ENCODE results near the gene DIP2B.
A peak's percentile ranks its signal among the peaks of the same experiment; 100 is the strongest.
"Not testable (repeated sequence)": the region's sequence is repeated elsewhere in the genome, so short reads cannot be mapped to it uniquely, and the experiment has no call there.

The DIP2B gene

DNA sequence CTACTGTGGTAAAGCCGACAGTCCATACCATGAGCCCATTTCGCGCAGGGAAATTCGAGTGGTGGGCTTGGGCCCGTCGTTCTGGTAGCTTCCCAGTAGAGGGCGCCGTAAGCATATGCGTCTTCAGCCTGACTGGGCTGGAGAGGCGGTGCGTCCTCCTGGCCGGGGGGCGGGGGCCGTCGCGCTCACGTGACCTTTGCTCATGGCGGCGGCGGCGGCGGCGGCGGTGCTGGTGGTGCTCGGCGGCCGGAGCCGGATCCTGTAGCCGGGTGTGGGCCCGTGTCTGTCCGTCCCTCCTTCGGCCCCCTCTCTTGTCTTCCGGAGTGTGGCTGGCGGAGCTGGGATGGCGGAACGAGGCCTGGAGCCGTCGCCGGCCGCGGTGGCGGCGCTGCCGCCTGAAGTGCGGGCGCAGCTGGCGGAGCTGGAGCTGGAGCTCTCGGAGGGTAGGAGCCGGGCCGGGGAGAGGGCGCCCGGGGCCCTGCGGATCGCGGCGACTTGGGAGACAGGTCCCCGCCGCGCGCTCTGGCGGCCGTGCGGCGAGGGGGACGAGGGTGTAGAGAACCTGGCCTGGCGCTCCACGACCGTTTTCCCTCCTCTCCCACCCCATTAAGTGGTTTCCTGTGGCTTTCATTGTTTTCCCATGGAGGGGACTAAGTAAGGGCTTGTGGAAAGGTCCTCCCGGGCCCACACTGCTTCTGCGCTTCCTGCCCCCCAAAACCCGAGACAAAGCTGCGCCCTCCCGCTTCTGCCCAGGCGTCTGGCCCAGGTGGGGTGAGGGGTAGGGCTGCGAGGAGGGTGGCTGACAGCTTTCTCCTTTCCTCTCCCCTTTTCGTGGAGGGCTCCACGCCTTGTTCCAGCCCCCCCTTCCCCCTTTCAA, at the start of gene DIP2B:
Gene DIP2B (plus strand): TSS at position 188 of the 877 bp plus-strand sequence. CDS start 156 bp downstream, at position 344.
- H3K27ac Mint-ChIP-seq, result peak within 1 kb of the TSS; percentile 96
- H3K4me3 Mint-ChIP-seq, result peak within 1 kb of the TSS; percentile 94
- peak; percentile 96 for DNase-seq
- H3K4me1 Mint-ChIP-seq (ENCODE audit: low read depth), result peaks cover 49% of the 10 kb centered on the region
- peaks cover 22% of the 10 kb centered on the region for H3K36me3 Mint-ChIP-seq (ENCODE audit: low read depth)
- H3K9me3 Mint-ChIP-seq, result no peaks in the 10 kb centered on the region
- no peaks in the 10 kb centered on the region for H3K27me3 Mint-ChIP-seq

DNA sequence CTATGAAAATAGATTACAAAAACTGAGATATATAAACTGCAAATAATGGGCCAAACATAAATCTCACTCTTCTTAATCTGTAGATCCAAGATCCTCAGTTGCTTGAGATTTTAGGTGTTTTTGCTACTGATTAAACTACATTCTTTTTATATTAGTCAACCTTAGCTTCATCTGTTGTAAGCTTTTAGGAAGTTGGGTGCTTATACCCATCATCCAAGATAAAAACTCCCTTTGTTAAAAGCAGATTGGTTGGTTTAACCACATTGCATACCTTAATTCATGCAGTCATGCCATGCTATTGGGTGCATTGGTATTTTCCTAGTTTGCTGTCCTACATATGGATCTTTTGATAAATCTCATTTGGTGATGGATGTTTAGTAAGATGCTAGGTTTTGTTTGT, 46.2 kb upstream of the DIP2B start:
- H3K36me3 Mint-ChIP-seq (ENCODE audit: low read depth), result peaks cover 83% of the 10 kb centered on the region
- DNase-seq, result no peak

DNA sequence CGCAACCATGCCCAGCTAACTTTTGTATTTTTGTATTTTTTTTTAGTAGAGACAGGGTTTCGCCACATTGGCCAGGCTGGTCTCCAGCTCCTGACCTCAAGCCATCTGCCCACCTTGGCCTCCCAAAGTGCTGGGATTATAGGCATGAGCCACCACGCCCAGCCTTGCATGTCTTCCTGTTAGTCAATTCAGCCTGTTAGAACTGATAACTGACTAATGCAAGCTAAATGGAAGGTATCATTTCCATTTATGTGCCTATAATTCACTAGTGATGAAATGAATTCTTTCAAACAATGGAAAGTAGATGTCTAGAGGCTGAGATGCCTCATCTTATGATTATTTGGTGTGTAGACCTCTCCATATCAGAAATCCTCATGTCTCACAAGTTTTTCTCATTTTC, 37.3 kb upstream of the DIP2B start:
- Mint-ChIP-seq H3K36me3 (ENCODE audit: low read depth) (peaks cover 92% of the 10 kb centered on the region), H3K27me3 (no peaks in the 10 kb centered on the region)

More for the DNA sequence above, 46.2 kb upstream of the DIP2B start:
- Mint-ChIP-seq H3K27ac (no peak overlapping the region), H3K27me3 (no peaks in the 10 kb centered on the region), H3K9me3 (no peaks in the 10 kb centered on the region), H3K4me3 (no peak overlapping the region), H3K4me1 (ENCODE audit: low read depth) (no peaks in the 10 kb centered on the region)

GRCh38 chr12:50477241-50477832, 27.4 kb upstream of the DIP2B start:
- no peak overlapping the region for H3K4me3 Mint-ChIP-seq
- H3K27me3 Mint-ChIP-seq, result no peaks in the 10 kb centered on the region
- peak overlapping the region; percentile 60 for H3K27ac Mint-ChIP-seq
- DNase-seq, result no peak
- H3K36me3 Mint-ChIP-seq (ENCODE audit: low read depth), result peaks cover 74% of the 10 kb centered on the region
- no peaks in the 10 kb centered on the region for H3K9me3 Mint-ChIP-seq
- H3K4me1 Mint-ChIP-seq (ENCODE audit: low read depth), result peaks cover 2% of the 10 kb centered on the region

More for the DNA sequence above, 37.3 kb upstream of the DIP2B start:
- no peaks in the 10 kb centered on the region for H3K9me3 Mint-ChIP-seq
- DNase-seq, result no peak
- H3K4me1 Mint-ChIP-seq (ENCODE audit: low read depth), result no peaks in the 10 kb centered on the region
- no peak overlapping the region for H3K27ac Mint-ChIP-seq
- H3K4me3 Mint-ChIP-seq, result no peak overlapping the region

DNA sequence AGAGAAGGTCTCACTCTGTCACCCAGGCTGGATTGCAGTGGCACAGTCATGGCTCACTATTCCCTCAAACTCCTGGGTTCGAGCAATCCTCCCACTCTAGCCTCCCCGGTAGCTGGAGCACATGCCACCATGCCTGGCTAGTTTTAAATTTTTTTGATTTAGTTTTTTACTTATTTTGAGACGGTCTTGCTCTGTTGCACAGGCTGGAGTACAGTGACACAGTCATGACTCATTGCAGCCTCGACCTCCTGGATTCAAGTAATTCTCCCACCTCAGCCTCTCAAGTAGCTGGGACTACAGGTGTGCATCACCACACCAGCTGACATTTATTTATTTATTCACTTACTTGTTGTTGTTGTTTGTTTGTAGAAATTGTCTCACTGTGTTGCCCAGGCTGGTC, 22.2 kb upstream of the DIP2B start:
- Mint-ChIP-seq H3K27ac (no peak overlapping the region), H3K9me3 (no peaks in the 10 kb centered on the region), H3K4me3 (no peak overlapping the region), H3K36me3 (ENCODE audit: low read depth) (peaks cover 25% of the 10 kb centered on the region), H3K4me1 (ENCODE audit: low read depth) (no peaks in the 10 kb centered on the region), H3K27me3 (no peaks in the 10 kb centered on the region)
- DNase-seq, result no peak

DNA sequence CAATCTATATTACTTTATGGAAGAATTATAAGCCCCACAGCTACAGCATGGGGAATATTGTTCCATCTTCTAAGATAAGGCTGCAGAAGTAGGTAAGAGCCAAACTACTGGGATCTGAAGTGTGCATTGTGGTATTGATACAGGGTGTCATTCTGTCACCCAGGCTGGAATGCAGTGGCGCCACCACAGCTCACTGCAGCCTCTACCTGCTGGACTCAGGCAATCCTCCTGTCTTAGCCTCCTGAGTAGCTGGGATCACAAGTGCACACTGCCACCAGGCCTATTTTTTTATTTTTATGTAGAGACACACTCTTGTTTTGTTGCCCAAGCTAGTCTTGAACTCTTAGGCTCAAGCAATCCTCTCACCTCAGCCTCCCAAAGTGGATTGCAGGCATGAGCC, 21.3 kb upstream of the DIP2B start:
- Mint-ChIP-seq H3K4me1 (ENCODE audit: low read depth) (no peaks in the 10 kb centered on the region), H3K27me3 (no peaks in the 10 kb centered on the region), H3K27ac (no peak overlapping the region), H3K4me3 (no peak overlapping the region), H3K36me3 (ENCODE audit: low read depth) (peaks cover 16% of the 10 kb centered on the region), H3K9me3 (no peaks in the 10 kb centered on the region)
- no peak for DNase-seq

DNA sequence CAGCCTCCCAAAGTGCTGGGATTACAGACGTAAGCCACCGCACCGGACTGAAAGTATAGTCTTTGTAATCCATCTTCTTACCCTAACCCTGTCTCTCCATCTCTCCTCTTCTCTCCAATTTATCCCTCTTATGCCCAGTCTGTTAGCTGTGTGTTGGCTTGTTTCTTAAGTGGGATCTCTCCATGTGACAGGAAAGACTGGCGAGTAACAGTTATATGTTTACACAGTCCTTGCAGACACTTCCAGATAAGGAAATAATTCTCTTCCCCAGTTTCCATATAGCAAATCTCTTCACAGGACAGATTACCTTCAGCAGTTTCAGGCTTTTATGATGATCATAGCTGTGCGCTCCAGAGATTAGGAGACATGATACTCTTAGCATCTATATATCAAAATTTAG, 16.0 kb upstream of the DIP2B start:
- no peaks in the 10 kb centered on the region for H3K27me3 Mint-ChIP-seq
- H3K9me3 Mint-ChIP-seq, result peaks cover 13% of the 10 kb centered on the region
- no peak overlapping the region for H3K27ac Mint-ChIP-seq
- peaks cover 2% of the 10 kb centered on the region for H3K36me3 Mint-ChIP-seq (ENCODE audit: low read depth)
- H3K4me1 Mint-ChIP-seq (ENCODE audit: low read depth), result no peaks in the 10 kb centered on the region
- no peak for DNase-seq
- no peak overlapping the region for H3K4me3 Mint-ChIP-seq

DNA sequence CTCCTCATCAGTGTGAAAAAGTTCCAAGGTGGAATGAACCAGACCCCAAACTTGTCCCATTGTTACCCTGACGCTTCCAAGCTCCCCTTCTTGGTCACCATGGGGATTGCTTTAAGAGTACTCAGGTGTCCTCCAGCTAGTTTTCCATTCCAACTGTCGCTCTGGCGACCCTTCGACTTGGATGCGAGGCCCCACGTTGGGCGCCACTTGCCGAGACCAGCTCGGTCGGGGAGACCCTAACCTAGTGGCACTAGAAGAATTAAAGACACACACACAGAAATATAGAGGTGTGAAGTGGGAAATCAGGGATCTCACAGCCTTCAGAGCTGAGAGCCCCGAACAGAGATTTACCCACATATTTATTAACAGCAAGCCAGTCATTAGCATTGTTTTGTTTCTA, 6.7 kb upstream of the DIP2B start:
- not testable (repeated sequence) for H3K27me3 Mint-ChIP-seq; H3K4me3 Mint-ChIP-seq; H3K27ac Mint-ChIP-seq; H3K4me1 Mint-ChIP-seq (ENCODE audit: low read depth); DNase-seq
- H3K9me3 Mint-ChIP-seq, result peaks cover 39% of the 10 kb centered on the region
- H3K36me3 Mint-ChIP-seq (ENCODE audit: low read depth), result peaks cover 17% of the 10 kb centered on the region

DNA sequence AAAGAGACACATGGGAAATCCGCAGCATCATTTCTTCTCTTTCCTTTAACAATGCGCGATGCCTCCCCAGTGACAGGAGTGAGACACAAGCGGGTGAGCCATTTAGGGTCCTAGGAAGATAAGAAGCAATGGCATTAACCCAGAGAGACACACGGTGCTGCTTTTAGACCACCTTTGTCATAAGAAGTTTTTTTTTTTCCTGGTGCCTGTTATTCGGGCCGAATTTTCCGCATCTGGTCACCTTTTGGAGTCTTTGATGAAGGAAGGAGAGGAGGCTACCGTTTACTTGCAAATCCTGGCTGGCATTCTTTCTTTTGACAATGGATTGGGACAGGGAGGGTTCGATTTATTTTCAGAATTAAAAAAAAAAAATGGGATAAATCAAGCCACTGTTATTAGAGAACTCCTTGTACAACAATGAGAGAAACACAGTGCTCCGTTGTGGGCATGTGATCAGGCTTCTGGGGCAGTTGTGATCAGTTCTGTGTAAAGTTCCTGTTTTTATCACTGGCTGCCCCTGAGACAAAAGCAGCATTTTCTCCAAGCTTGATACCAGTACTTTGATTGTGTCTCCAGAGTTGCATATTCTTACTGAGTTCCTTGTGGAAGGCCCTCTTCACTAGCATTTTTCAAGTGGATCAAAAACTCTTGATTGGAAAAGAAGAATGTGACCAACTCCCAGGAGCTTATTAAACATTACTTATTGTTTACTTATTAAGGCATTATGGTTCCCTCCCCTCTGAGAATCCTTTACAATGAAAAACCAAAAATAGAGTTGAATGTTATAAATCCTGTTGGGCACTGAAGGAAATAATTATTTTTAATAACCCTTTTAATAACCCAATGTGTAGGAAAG, 1.1 kb downstream of the DIP2B start:
- Mint-ChIP-seq H3K4me3 (peak overlapping the region; percentile 94), H3K4me1 (ENCODE audit: low read depth) (peaks cover 54% of the 10 kb centered on the region), H3K9me3 (no peaks in the 10 kb centered on the region), H3K27ac (peak overlapping the region; percentile 96), H3K36me3 (ENCODE audit: low read depth) (peaks cover 22% of the 10 kb centered on the region), H3K27me3 (no peaks in the 10 kb centered on the region)
- DNase-seq, result no peak

GRCh38 chr12:50506753-50507473, 2.1 kb downstream of the DIP2B start:
- no peaks in the 10 kb centered on the region for H3K9me3 Mint-ChIP-seq
- H3K4me1 Mint-ChIP-seq (ENCODE audit: low read depth), result peaks cover 54% of the 10 kb centered on the region
- H3K4me3 Mint-ChIP-seq, result peak overlapping the region; percentile 94
- DNase-seq, result no peak
- peaks cover 22% of the 10 kb centered on the region for H3K36me3 Mint-ChIP-seq (ENCODE audit: low read depth)
- no peaks in the 10 kb centered on the region for H3K27me3 Mint-ChIP-seq
- H3K27ac Mint-ChIP-seq, result peak overlapping the region; percentile 96

DNA sequence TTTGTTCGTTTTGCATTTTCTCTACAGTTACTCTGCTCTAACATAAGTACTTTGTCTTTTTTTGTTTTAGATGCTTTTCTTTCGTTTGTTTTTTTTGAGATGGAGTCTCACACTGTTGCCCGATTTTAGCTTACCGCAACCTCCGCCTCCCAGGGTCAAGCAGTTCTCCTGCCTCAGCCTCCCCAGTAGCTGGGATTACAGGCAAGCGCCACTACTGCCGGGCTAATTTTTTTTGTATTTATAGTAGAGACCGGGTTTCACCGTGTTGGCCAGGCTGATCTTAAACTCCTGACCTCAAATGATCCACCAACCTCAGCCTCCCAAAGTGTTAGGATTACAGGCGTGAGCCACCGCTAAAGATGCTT, 2.7 kb downstream of the DIP2B start:
- Mint-ChIP-seq H3K4me1 (ENCODE audit: low read depth) (peaks cover 55% of the 10 kb centered on the region), H3K27me3 (no peaks in the 10 kb centered on the region), H3K36me3 (ENCODE audit: low read depth) (peaks cover 22% of the 10 kb centered on the region), H3K27ac (peak overlapping the region; percentile 96), H3K4me3 (peak overlapping the region; percentile 94), H3K9me3 (no peaks in the 10 kb centered on the region)
- no peak for DNase-seq

DNA sequence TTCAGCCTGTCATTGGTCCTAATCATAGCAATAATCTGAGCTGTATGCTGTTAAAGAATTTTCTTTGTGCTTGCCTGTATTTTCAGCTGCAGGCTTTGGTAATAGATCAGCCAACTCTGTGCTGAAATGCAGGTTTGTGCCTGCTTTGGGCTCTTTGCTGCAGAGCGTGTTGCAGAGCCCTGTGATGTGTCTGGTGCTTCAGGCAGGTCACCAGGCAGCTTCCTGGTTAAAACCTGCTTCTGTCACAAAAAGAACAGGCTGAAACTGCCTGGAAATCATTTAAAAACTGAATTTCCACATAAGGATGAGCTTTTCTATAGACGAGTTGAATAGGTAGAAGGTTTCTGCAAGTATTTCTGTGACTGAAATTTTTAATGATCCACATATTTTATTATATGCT, 3.1 kb downstream of the DIP2B start:
- H3K4me3 Mint-ChIP-seq, result peak overlapping the region; percentile 94
- H3K27ac Mint-ChIP-seq, result peak overlapping the region; percentile 73
- no peaks in the 10 kb centered on the region for H3K27me3 Mint-ChIP-seq
- no peak for DNase-seq
- no peaks in the 10 kb centered on the region for H3K9me3 Mint-ChIP-seq
- H3K4me1 Mint-ChIP-seq (ENCODE audit: low read depth), result peaks cover 58% of the 10 kb centered on the region
- H3K36me3 Mint-ChIP-seq (ENCODE audit: low read depth), result peaks cover 22% of the 10 kb centered on the region

DNA sequence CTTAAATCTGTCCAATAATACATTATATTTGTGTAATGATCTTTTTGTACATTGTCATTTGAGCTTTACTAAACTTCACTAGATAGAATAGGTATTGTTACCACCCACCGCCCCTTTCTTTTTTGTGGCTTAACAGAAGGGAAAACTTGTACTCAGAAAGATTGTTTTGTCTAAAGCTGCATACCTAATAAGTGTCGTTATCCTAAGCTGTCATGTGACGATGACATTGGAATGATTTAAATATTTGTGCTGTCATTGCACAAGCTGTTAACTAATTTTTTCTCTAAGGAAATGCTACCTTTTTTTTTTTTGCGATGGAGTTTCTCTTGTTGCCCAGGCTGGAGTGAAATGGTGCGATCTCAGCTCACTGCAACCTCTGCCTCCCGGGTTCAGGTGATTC, 3.6 kb downstream of the DIP2B start:
- Mint-ChIP-seq H3K27me3 (no peaks in the 10 kb centered on the region), H3K36me3 (ENCODE audit: low read depth) (peaks cover 22% of the 10 kb centered on the region), H3K4me1 (ENCODE audit: low read depth) (peaks cover 63% of the 10 kb centered on the region), H3K27ac (peak overlapping the region; percentile 73), H3K9me3 (no peaks in the 10 kb centered on the region), H3K4me3 (peak overlapping the region; percentile 94)
- no peak for DNase-seq
